DOHH2 (cell line): ENCODE data around the gene TNFRSF17.
"Not testable (repeated sequence)": the region's sequence is repeated elsewhere in the genome, so short reads cannot be mapped to it uniquely, and the experiment has no call there.

Experiments
- H3F3A ChIP-seq: fragments of 200-600 bp; sonication (generic), shearing (Covaris generic); 2 replicates; pipeline ENCODE4 v1.6.0; 2016; ENCODE audit warnings: antibody characterized with exemption, mild to moderate bottlenecking; ENCODE audit not compliant: control insufficient read depth, insufficient read depth
- H3K27ac ChIP-seq: fragments of 200-600 bp; sonication (generic); 2 replicates; pipeline ENCODE4 v1.5.1; 2014; ENCODE audit warnings: low read depth, mild to moderate bottlenecking, low read length, moderate library complexity
- H3K27me3 ChIP-seq: fragments of 200-600 bp; sonication (generic); 2 replicates; pipeline ENCODE4 v1.6.1; 2014; ENCODE audit warnings: mild to moderate bottlenecking, low read length, mixed read lengths; ENCODE audit not compliant: control insufficient read depth
- H3K36me3 ChIP-seq: fragments of 200-600 bp; sonication (generic); 2 replicates; pipeline ENCODE4 v1.6.1; 2014; ENCODE audit warnings: mild to moderate bottlenecking, low read length, moderate library complexity, mixed read lengths; ENCODE audit not compliant: control insufficient read depth
- H3K4me1 ChIP-seq: fragments of 200-600 bp; sonication (generic); 2 replicates; pipeline ENCODE4 v1.6.1; 2014; ENCODE audit warnings: mild to moderate bottlenecking, low read length, mixed read lengths; ENCODE audit not compliant: control insufficient read depth
- H3K4me2 ChIP-seq: fragments of 200-600 bp; sonication (generic); 2 replicates; pipeline ENCODE4 v1.6.0; 2014; ENCODE audit warnings: mild to moderate bottlenecking, low read length, moderate library complexity
- H3K4me3 ChIP-seq: fragments of 200-600 bp; sonication (generic); 2 replicates; pipeline ENCODE4 v1.5.1; 2014; ENCODE audit warnings: mild to moderate bottlenecking, low read length, mixed read lengths
- H3K79me2 ChIP-seq: fragments of 200-600 bp; sonication (generic); 2 replicates; pipeline ENCODE4 v1.6.1; 2014; ENCODE audit warnings: mild to moderate bottlenecking, low read length, mixed read lengths; ENCODE audit not compliant: control insufficient read depth
- H3K9me2 ChIP-seq: fragments of 200-600 bp; sonication (generic); replicated peaks from 2 replicates; pipeline ENCODE4 v1.6.1; 2014; ENCODE audit warnings: mild to moderate bottlenecking, low read length, mixed read lengths; ENCODE audit not compliant: control insufficient read depth
- H3K9me3 ChIP-seq: fragments of 200-600 bp; sonication (generic); 2 replicates; pipeline ENCODE4 v1.6.1; 2014; ENCODE audit warnings: antibody characterized with exemption, low read length, mixed read lengths; ENCODE audit not compliant: control insufficient read depth, insufficient read depth
- H4K20me1 ChIP-seq: fragments of 200-600 bp; sonication (generic); 2 replicates; pipeline ENCODE4 v1.6.0; 2014; ENCODE audit warnings: low read depth, mild to moderate bottlenecking, antibody characterized with exemption, low read length, moderate library complexity; ENCODE audit not compliant: control insufficient read depth, insufficient read depth
- CTCF ChIP-seq: fragments of 200-600 bp; sonication (generic); IDR thresholded peaks from one replicate; pipeline ENCODE4 v1.5.1; 2014; ENCODE audit warnings: antibody characterized with exemption, mild to moderate bottlenecking, low read depth, low read length; ENCODE audit not compliant: poor library complexity, severe bottlenecking
- EZH2phosphoT487 ChIP-seq: fragments of 200-600 bp; sonication (generic); IDR thresholded peaks from 2 replicates; pipeline ENCODE4 v1.6.1; 2017; ENCODE audit warnings: borderline replicate concordance, mild to moderate bottlenecking, antibody characterized with exemption, low read length, moderate library complexity, mixed read lengths

TNFRSF17 gene

GRCh38 chr16:11941945-11942344 lies 23.1 kb upstream of the TNFRSF17 start, which contains the start of gene NPIPB2:
TSS of gene NPIPB2 (minus strand) at chr16:11942045. CDS start at chr16:11942045, 0 bp downstream.
- not testable (repeated sequence) for H3K36me3 ChIP-seq, H3K27ac ChIP-seq, H3K79me2 ChIP-seq, H4K20me1 ChIP-seq, H3F3A ChIP-seq, H3K9me2 ChIP-seq, H3K27me3 ChIP-seq, H3K4me3 ChIP-seq, H3K4me2 ChIP-seq, H3K9me3 ChIP-seq, H3K4me1 ChIP-seq

GRCh38 chr16:11946433-11946832 lies 18.6 kb upstream of the TNFRSF17 start:
- H3K4me2 ChIP-seq = no peak overlapping the region
- H3K9me2 ChIP-seq = no peaks in the 10 kb centered on the region
- peaks cover 16% of the 10 kb centered on the region for H3K4me1 ChIP-seq
- H4K20me1 ChIP-seq = no peaks in the 10 kb centered on the region
- H3K36me3 ChIP-seq = no peaks in the 10 kb centered on the region
- no peak overlapping the region for H3K4me3 ChIP-seq
- no peak overlapping the region for H3K27ac ChIP-seq
- H3K9me3 ChIP-seq = no peaks in the 10 kb centered on the region
- H3F3A ChIP-seq = peaks cover 7% of the 10 kb centered on the region
- TF ChIP-seq CTCF (no peak), EZH2phosphoT487 (no peak)
- H3K79me2 ChIP-seq = no peaks in the 10 kb centered on the region
- no peaks in the 10 kb centered on the region for H3K27me3 ChIP-seq

GRCh38 chr16:11948819-11949218 lies 16.2 kb upstream of the TNFRSF17 start:
- Histone ChIP-seq H3K9me2 (no peaks in the 10 kb centered on the region), H3K4me3 (no peak overlapping the region), H3K36me3 (no peaks in the 10 kb centered on the region), H3K79me2 (no peaks in the 10 kb centered on the region), H3K4me1 (peaks cover 24% of the 10 kb centered on the region), H3K9me3 (no peaks in the 10 kb centered on the region), H3K27ac (no peak overlapping the region), H3K27me3 (no peaks in the 10 kb centered on the region), H3F3A (peaks cover 7% of the 10 kb centered on the region), H4K20me1 (no peaks in the 10 kb centered on the region), H3K4me2 (no peak overlapping the region)
- TF ChIP-seq EZH2phosphoT487 = no peak
- TF ChIP-seq CTCF = no peak

- no peaks in the 10 kb centered on the region for H3K36me3 ChIP-seq
- no peak overlapping the region for H3K4me3 ChIP-seq
- peak; percentile 79 for TF ChIP-seq CTCF
- no peak for TF ChIP-seq EZH2phosphoT487
- peaks cover 24% of the 10 kb centered on the region for H3K4me1 ChIP-seq
- H3K9me2 ChIP-seq = no peaks in the 10 kb centered on the region
- H3K27ac ChIP-seq = no peak overlapping the region
- H4K20me1 ChIP-seq = no peaks in the 10 kb centered on the region
- no peaks in the 10 kb centered on the region for H3K79me2 ChIP-seq
- H3K9me3 ChIP-seq = no peaks in the 10 kb centered on the region
- peak overlapping the region; percentile 58 for H3K4me2 ChIP-seq
- no peaks in the 10 kb centered on the region for H3K27me3 ChIP-seq
- peaks cover 7% of the 10 kb centered on the region for H3F3A ChIP-seq
These were observed 15.5 kb upstream of the TNFRSF17 start for GRCh38 chr16:11949527-11949926.
